GM21576 (cell line): ENCODE measurements around the gene PODNL1.
A peak's percentile ranks its signal among the peaks of the same experiment; 100 is the strongest.
"Not testable (repeated sequence)": the region's sequence is repeated elsewhere in the genome, so short reads cannot be mapped to it uniquely, and the experiment has no call there.

ENCODE experiments used
- ATAC-seq: cut with Tn5 transposase; IDR thresholded peaks from one replicate; pipeline ENCODE4 v1.9.1; 2021; ENCODE audit warnings: mild to moderate bottlenecking, moderate library complexity; ENCODE audit not compliant: unreplicated experiment

The PODNL1 gene

DNA sequence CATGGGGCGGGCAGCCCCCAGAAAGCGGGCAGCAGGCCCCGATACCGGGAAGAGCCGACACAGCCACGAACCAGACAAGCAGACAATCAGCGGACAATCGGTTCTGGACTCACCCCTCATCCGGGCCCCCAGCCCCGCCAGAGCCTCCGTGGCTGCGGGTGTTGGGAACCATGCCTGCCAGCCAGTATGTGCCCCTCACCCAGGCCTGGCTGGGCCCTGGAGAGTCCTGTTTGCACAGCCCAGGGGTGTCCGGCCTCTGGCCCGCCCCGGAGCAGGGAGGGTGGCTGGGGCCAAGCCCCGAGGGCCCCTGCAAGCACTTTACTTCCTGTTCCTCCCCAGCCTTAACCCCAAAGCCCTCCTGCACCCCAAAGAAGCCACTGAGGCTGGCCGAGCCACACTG lies 7.8 kb downstream of the PODNL1 start:
- no peak for ATAC-seq

DNA sequence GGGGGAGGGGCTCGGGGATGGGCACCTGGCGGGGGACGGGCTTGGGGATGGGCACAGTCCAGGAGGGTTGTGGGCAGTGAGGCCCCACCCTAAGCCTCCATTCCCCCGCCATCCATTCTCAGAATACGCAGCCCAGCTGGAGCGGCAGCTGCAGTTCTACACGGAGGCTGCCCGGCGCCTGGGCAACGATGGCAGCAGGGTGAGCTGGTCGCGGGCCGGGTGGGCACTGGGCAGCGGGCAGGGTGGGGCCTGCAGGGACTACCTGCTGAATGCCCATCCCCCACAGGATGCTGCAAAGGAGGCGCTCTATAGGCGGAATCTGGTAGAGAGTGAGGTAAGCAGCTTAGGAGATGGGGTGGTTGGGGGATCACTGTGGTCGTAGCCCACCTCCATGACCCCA lies 8.3 kb downstream of the PODNL1 start:
- no peak for ATAC-seq

DNA sequence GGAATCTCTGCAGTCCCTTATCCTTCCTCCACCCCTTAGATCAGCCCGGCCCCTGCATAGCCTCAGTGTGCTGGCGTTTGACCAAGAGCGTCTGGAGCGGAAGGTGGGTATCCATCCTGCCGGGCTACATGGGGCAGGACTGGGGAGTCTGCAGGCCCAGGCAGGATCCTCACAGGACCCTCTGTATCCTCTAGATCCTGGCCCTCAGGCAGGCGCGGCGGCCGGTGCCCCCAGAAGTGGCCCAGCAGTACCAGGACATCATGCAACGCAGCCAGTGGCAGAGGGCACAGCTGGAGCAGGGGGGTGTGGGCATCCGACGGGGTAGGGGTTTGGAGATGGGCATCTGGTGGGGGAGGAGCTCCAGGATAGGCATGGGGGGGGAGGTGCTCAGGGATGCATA lies 8.9 kb downstream of the PODNL1 start:
- ATAC-seq: no peak

DNA sequence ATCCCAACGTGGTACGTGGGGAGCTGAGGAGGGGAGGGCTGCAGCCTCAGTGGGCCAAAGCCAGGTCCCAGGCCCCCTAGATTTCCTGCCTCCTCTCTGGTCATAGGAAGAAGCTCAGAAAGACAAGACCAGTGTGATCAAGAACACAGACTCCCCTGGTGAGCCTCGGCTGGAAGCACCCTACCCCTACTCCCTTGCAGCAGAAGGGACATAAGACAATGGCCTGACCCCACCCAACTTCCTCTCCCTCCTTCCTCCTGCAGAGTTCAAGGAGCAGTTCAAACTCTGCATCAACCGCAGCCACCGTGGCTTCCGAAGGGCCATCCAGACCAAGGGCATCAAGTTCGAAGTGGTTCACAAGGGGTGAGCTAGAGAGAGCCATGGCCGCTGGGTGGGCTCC lies 11.5 kb downstream of the PODNL1 start:
- no peak for ATAC-seq

DNA sequence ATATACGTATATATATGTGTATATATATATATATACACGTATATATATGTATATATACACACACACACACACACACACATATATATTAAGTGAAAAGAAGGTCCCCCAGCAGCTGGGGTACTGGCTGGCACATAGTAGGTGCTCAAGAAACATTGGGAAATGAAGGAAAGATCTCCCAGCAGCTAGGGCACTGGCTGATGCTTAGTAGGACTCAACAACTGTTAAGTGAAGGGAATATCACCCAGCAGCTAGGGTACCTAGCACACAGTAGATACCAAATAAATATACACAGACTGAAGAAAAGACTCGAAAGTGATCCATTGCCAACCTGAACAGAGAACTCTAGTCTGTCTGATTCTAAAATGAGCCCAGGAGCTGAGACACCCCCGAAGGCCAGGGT lies 12.2 kb downstream of the PODNL1 start:
- no peak for ATAC-seq

DNA sequence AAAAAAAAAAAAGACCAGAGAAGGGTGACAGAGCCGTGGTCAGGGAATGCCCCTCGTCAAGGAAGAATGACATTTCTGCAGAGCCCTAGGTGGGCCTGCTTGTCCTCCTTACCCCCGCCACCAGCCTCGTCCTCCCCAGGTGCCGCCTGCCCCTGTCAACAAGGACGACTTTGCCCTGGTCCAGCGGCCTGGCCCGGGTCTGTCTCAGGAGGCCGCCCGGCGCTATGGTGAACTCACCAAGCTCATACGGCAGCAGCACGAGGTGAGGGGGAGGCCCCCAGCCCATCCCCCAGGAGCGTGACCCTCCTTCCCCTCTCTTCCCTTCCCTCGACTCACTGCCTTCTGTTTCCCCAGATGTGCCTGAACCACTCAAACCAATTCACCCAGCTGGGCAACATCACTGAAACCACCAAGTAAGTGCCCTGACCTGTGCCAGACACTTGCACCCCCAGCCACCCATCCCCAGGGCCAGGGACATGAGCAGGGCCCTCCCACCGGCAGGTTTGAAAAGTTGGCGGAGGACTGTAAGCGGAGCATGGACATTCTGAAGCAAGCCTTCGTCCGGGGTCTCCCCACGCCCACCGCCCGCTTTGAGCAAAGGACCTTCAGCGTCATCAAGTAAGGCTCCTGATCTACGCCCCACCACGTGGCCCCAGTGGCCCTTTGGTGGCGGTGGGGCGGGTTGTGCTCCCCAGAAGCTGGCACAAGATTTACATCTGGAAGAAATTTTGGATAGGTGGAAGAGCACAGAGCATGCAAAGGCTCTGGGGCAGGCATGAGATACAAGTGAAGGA lies 14.8 kb downstream of the PODNL1 start:
- ATAC-seq: no peak

DNA sequence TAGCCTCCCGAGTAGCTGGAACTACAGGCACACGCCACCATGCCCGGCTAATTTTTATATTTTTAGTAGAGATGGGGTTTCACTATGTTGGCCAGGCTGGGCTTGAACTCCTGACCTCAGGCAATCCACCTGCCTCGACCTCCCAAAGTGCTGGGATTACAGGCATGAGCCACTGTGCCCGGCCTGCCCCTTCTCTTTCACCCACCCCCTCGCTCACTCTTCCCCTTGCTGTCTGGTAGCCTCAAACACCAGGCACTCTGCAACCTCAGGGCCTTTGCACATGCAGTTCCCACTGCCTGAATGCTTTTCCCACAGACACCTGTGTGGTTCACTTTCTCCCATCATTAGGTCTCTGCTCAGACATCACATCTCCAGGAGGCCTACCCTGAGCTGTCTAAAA lies 16.1 kb downstream of the PODNL1 start:
- not testable (repeated sequence) for ATAC-seq

DNA sequence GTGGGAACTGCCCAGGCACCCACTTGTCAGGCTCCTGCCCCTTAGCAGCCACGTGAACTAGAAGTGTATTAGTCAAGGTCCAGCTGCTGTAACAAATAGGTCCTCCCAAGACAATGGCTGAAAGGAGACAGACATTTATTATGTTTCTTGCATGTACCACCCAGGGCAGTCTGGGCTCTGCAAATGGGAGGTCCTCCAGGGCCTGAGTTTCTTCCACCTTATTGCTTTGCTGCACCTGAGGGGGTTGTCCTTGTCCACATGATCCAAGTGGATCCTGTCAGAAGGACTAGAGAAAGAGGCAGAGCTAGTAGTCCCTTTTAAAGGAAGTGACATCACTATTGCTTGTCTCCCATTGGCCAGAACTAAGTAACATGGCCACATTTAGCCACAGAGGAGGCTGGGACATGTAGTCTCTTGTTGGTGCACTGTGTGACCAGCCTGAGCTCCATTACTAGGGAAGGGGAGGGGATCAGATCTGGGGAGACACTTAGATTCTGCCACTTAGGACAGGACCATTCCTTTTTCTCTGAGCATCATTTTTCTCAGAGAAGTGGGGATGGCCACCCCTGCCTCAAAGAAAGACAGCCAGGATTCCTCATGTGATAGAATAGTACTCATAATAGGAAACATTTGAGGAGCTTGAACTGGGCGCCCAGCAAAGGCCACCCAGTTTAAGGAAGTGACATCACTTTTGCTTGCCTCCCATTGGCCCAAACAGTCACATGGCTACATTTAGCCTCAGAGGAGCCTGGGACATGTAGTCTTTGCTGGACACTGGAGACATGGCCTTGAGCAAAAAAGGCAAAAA lies 17.1 kb downstream of the PODNL1 start:
- no peak for ATAC-seq

DNA sequence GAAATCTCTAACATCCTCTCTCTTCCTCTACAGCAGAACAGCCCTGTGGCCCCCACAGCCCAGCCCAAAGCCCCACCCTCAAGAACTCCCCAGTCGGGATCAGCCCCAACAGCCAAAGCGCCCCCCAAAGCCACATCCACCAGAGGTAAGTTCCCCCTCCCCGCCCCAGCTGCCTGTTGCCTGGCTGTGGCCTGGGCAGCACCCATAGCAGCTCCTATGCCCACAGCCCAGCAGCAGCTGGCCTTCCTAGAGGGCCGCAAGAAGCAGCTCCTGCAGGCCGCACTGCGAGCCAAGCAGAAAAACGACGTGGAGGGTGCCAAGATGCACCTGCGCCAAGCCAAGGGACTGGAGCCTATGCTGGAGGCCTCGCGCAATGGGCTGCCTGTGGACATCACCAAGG lies 17.7 kb downstream of the PODNL1 start:
- no peak for ATAC-seq

DNA sequence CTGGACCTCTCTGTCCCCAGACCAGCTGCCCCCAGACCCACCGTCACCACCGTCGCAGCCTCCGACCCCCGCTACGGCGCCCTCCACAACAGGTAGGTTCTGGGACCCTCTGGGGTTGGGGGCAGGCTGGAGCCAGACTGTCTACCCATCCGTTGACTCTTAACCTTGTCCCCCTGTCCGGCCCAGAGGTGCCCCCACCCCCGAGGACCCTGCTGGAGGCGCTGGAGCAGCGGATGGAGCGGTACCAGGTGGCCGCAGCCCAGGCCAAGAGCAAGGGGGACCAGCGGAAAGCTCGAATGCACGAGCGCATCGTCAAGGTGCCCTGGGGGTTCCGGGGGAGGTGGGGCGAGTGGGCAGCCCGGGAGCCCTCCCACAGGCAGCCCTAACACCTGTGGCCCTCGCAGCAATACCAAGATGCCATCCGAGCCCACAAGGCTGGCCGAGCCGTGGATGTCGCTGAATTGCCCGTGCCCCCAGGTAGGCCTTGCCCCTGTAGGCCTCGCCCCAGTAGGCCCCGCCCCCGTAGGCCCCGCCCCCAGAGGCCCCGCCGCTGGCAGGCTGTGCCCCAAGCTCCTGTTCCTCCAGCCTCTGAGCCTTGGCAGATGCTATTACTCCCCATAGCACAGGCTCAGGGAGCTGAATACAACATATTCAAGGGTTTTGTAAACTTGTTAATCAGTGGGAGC lies 19.3 kb downstream of the PODNL1 start:
- no peak for ATAC-seq

DNA sequence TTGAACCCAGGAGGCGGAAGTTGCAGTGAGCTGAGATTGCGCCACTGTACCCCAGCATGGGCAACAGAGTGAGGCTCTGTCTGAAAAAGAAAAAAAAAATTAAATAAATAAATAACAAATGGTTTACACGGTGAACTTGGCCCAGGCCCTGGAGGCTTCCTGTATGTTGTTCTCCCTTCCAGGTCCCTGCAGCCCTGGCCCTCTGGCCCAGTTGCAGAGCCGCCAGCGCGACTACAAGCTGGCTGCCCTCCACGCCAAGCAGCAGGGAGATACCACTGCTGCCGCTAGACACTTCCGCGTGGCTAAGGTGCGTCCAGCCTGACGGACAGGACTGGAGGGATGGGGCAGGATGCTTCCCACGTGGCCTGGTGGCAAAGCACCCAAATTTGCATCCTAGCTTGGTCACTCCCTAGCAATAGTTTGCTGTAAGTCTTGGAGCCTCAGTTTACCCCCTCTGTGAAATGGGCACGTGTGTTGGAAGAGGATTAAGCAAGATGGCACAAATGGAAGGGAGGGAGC lies 20.3 kb downstream of the PODNL1 start:
- ATAC-seq: no peak

DNA sequence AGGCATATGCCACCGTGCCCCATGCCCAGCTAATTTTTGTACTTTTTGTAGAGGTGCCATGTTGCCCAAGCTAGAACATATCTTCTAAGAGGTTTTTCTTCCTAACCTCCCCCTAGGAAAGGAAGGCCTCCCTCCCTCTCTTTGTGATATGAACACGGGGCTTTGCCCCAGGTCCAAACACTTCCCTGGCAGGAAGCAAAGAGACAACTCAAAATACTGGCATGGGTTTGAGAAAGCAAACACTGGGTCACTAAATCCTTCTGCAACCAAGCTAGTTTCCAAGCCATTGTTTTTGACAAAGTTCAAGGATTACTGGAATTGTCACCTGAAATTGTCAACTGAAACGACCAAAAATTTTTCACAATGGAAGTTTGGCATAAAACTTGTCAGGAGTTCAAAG lies 23.4 kb downstream of the PODNL1 start:
- no peak for ATAC-seq

DNA sequence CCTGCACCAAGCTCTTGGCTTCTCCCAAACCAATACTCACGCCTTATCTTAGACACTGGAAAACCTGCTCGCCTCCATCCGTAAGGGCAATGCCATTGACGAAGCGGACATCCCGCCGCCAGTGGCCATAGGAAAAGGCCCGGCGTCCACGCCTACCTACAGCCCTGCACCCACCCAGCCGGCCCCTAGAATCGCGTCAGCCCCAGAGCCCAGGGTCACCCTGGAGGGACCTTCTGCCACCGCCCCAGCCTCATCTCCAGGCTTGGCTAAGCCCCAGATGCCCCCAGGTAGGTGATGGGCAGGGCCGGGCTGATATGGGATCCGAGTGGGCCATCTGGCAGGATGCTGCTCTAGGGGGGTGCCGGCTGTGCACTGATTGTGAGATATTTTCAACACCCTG lies 24.9 kb downstream of the PODNL1 start:
- no peak for ATAC-seq

DNA sequence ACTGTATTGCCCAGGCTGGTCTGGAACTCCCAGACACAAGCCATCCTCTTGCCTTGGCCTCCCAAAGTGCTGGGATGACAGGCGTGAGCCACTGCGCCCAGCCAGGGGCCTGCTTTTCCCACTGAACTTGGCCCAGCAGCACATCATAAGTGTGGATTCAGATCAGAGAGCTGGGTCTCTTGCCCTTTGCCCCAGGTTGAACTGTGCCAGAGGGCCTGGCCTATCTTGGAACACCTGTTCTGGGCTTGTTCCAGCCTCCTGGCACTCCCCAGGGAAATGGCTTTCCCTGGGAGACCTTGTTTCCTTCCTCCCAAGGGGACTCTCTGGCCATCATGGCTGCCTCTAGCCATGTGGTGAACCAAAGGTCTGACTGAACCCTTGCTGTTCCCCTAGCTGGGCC lies 28.8 kb downstream of the PODNL1 start:
- ATAC-seq: no peak

DNA sequence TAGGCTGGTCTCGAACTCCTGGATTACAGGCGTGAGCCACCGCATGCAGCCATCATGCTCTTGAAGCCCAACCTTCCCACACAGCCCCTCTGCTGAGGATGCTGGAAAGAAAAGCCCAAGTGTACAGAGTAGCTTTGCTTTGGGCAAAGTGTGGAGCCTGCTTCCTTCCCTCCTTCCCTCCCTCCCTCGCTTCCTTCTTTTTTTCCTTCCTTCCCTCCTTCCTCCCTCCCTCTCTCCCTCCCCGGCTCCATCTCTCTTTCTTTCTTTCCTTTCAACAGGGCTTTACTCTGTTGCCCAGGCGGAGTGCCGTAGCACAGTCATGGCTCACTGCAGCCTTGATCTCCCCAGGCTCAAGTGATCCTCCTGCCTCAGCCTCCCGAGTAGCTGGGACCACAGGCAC lies 29.5 kb downstream of the PODNL1 start:
- ATAC-seq: no peak

DNA sequence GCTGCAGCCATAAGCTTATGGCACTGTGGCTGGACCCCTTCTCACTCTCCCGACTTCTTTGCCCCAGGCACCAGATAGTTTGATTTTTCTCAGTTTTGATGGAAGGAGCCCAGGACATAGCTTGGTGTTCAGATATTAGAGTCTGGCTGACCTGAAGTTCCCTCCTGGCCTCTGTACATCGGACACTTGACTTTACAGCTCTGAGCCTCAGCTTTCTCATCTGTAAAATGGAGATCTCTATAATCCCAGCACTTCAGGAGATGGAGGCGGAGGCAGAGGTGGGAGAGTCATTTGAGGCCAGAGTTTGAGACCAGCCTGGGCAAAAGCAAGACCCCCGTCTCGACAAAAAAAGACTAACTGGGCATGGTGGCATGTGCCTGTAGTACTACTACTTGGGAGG lies 31.3 kb downstream of the PODNL1 start:
- no peak for ATAC-seq

DNA sequence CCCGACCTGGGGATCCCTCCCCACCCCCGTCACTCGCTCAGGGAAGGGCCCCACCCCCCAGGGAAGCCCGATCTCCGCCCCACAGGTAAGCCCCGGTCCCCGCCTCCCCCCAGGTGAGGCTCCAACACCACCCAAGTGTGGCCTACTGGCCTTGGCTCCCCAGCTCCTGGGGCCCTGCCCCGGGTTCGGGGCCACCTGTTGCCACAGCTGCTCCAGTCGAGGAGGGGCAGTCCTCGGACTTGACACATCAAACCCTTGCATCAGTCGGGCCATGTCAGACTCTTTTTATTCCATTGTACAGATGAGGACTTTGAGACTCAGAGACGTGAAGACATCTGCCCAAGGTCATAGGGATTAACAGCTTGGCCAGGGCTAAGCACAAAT lies 31.7 kb downstream of the PODNL1 start:
- ATAC-seq: no peak

DNA sequence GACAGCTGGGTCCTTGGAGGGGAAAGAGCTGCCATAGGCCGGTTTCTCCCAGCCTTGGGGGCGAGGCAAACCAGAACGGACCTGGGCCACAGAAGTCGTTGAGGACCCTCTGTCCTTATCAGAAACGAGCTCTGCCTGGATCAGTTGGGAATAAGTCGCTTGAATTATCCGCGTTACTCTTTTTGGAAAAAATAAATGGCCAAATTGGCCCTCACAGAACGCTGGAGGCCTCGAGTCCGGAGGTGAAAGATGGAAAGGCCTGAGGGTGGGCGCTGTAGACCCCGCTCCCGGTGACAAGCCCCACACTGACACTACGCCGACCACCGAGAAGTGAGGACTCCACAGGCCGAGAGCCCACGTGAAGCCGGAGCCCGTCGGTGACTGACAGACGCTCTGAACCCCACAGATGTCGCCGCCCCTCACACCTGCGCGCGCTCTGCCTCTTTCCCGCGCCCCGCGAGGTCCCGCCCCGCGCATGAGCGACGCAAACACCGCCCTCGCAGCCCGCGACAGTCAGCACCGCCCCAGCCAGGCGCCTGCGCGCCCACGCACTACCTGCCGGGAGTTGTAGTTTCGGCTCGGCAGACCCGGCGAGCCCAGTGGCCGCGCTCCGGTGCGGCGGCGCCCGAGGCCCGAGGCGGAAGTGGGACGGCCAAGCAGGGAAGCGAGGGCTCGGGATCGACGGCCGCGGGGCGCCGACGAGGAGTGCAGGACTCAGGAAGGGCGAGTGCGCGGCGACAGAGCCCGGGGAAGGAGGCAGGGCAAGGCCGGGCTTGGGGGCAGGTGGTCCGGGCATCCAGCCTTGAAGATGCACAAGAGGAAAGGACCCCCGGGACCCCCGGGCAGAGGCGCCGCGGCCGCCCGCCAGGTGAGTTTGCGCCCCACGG lies 32.3 kb downstream of the PODNL1 start, which contains the start of the genes BRME1 and CC2D1A:
TSS of gene BRME1 (minus strand) at position 484 of the 887 bp plus-strand sequence. CDS start 1,225 bp downstream, outside the sequence.
TSS of gene CC2D1A (plus strand) at position 568 of the 887 bp plus-strand sequence. CDS start at position 809, 241 bp downstream.
- peak; percentile 84 for ATAC-seq

DNA sequence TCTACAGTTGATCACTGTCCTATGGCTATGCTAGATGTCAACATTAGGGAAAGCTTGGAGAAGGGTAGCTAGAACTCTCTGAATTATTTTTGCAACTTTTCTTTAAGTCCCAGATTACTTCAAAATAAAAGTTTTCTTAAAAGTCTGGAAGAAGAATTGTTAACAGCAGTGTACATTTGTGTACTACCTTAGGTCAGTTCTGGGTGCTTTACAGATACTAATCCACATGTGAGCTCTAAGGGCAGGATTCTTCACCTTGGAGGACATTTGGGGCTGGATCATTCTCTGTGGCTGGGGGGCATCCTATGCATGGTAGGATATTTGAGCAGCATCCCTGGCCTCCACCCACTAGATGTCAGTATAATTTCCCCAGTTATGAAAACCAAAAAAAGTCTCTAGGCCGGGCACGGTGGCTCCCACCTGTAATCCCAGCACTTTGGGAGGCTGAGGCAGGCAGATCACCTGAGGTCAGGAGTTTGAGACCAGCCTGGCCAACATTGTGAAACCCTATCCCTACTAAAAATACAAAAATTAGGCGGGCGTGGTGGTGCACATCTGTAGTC lies 35.1 kb downstream of the PODNL1 start:
- ATAC-seq: no peak
